Naive B cell (primary cell): Measurements from ENCODE around the gene NPW. TPM values are rescaled to one million over a fixed set of nuclear protein-coding genes. Genes with fewer than 3 reads are reported as not detected.

ENCODE experiments used
- ATAC-seq, 2 donors: fragments of 150-1000 bp; cut with Tn5 transposase; 2 replicates each; pipeline ENCODE4 v1.10.0; 2021; ENCODE audit warnings: low read depth in 2 of 2, mild to moderate bottlenecking in 2 of 2, moderate library complexity in 2 of 2
- DNase-seq: peaks from one replicate; pipeline ENCODE4 v3.0.0; 2022
- H3K27ac Mint-ChIP-seq, 6 donors: one replicate each; pipeline ENCODE4 v1.8.0; 2020 to 2022; ENCODE audit warnings: mild to moderate bottlenecking in 6 of 6, mixed read lengths in 6 of 6, moderate library complexity in 5 of 6, inconsistent platforms in 2 of 6
- H3K27me3 Mint-ChIP-seq, 3 donors: one replicate each; pipeline ENCODE4 v1.8.0; 2021 to 2022; ENCODE audit warnings: mixed read lengths in 3 of 3, mild to moderate bottlenecking in 1 of 3
- H3K36me3 Mint-ChIP-seq, 2 donors: one replicate each; pipeline ENCODE4 v1.8.0; 2020 to 2022; ENCODE audit warnings: mixed read lengths in 2 of 2, inconsistent platforms in 1 of 2, mild to moderate bottlenecking in 1 of 2
- H3K4me1 Mint-ChIP-seq, 3 donors: one replicate each; pipeline ENCODE4 v1.8.0; 2020 to 2022; ENCODE audit warnings: mixed read lengths in 3 of 3, inconsistent platforms in 1 of 3, mild to moderate bottlenecking in 1 of 3, moderate library complexity in 1 of 3
- H3K4me3 Mint-ChIP-seq, 8 donors: one replicate each; pipeline ENCODE4 v1.8.0; 2020 to 2022; ENCODE audit warnings: mild to moderate bottlenecking in 8 of 8, mixed read lengths in 8 of 8, moderate library complexity in 8 of 8, inconsistent platforms in 2 of 8
- H3K9me3 Mint-ChIP-seq, 7 donors: one replicate each; pipeline ENCODE4 v1.8.0; 2020 to 2022; ENCODE audit warnings: mixed read lengths in 7 of 7, mild to moderate bottlenecking in 5 of 7, inconsistent platforms in 2 of 7, moderate library complexity in 1 of 7
- polyA plus RNA-seq, 6 donors: library from polyadenylated mRNA; unstranded; fragments of 300-500 nt; fragmentation: Illumina TruSeq; gene quantifications; one replicate each; pipeline ENCODE4 v1.2.3, GENCODE V29; 2021; ENCODE audit warnings: low read depth in 6 of 6

The NPW gene
- polyA plus RNA-seq, 6 donors from 2014 or later: not detected

GRCh38 chr16:1999866-2000514, 19.6 kb upstream of the NPW start:
- no peaks in the 10 kb centered on the region for H3K27me3 Mint-ChIP-seq
- no peaks in the 10 kb centered on the region for H3K36me3 Mint-ChIP-seq
- ATAC-seq: no peak
- H3K9me3 Mint-ChIP-seq: no peaks in the 10 kb centered on the region
- no peak overlapping the region for H3K4me3 Mint-ChIP-seq
- peaks cover 0 to 11% (median 0%) of the 10 kb centered on the region in 3 donors for H3K4me1 Mint-ChIP-seq
- H3K27ac Mint-ChIP-seq: no peak overlapping the region
- DNase-seq: no peak

DNA sequence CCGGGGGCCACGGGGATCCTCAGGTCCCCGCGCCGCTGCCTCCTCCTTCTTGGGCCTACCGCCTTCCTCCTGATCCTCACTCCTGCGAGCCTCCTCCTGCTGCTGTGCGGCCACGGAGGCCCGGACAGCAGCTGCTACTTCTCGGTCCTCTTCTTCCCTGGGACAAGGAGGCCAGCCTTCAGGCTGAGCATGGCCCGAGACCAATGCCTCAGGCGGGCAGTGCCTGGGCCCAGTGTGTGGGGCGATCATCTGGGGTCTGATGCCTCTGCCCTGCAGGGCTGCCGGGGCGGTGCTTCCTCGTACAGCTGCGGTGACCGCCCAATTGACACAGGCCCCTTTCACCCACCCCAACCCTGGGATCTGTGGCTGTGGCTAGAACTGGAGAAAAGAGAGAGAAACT, 18.6 kb upstream of the NPW start:
- H3K36me3 Mint-ChIP-seq: no peaks in the 10 kb centered on the region
- no peak for ATAC-seq
- H3K4me1 Mint-ChIP-seq: peaks cover 6 to 22% (median 6%) of the 10 kb centered on the region in 3 donors
- no peak for DNase-seq
- H3K27me3 Mint-ChIP-seq: no peaks in the 10 kb centered on the region
- H3K4me3 Mint-ChIP-seq: no peak overlapping the region
- H3K27ac Mint-ChIP-seq: no peak overlapping the region
- H3K9me3 Mint-ChIP-seq: no peaks in the 10 kb centered on the region

DNA sequence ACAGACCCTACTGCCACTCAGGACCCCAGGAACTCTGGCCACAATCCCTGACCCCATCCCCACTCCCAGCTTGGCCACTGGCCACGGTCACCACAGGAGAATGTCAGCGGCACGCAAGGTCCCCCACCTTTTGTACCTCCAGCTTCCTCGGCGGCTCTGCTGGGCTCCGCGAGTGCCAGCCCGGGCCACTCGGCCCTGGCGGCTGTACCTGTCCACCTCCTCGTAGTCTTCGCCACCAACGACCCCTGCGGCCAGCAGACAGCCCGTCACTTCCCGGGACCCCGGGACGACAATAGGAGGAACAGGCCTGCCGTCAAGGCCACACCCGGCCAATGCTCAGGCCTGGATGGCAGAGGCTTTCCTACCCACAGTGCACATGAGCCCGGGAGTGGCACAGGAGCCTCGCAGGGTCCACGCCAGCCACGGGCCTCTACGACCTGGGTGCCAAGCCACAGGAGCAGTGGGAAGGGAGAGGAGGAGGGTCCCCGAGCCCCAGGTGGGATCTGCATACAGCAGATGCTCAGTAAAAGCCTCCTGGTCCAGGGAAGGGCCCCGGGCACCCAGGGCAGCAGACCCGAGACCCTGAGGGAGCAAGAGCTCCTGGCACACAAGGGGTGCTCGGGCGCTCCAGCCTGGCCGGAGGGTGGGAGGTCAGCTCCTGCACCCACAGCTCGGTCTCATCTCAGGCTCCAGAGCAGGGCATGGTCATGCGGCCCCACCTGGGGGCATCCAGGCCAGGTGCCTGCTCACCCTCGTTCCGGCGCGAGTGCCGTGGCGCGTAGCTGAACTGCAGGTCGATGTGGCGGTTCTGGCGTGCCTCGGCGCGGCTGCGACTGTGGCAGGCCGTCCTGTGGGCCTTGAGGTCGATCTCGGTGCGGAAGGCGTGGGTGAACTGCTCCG, 17.9 kb upstream of the NPW start:
- H3K27me3 Mint-ChIP-seq: no peaks in the 10 kb centered on the region
- ATAC-seq (no peak), DNase-seq (no peak)
- no peak overlapping the region for H3K27ac Mint-ChIP-seq
- H3K4me1 Mint-ChIP-seq: peaks cover 11 to 28% (median 13%) of the 10 kb centered on the region in 3 donors
- H3K9me3 Mint-ChIP-seq: no peaks in the 10 kb centered on the region
- H3K36me3 Mint-ChIP-seq: no peaks in the 10 kb centered on the region
- H3K4me3 Mint-ChIP-seq: no peak overlapping the region

DNA sequence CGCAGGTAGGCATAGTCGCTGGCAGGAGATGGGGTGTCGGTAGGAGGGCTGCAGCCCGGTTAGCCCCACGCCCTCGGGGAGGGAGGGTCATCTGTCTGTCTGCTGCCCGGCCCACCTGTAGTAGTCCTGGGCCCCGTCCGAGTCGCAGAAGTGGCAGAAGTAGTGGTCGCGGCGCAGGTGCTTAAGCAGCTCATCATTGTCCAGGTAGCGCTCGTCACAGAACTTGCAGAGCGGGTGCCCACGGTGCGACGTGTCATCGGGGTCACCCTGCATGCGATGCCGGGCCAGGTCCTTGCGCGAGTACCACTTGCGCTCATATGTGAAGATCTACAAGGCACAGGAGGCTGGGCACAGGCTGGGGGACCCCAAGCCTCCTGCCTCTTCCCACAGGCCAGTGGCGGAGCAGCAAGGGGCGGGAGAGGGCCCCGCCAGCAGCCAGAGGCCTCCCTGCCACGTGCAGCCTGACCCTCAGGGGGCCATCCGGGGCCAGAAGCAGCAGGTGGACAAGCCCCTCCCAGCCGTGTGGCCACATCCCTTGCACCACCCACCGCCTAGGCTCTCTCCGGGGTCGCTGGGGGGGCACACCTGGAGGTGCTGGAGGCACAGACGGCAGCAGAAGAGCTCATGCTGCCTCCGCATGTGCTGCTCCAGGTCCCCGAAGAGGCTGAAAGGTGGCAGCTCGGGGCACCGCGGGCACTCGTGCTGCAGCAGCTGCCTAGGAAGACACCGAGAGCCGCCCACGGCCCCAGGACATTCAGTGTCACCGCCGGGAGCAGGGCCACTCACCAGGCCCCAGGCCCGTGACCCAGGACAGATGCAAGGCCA, 17.0 kb upstream of the NPW start:
- Mint-ChIP-seq H3K36me3 (no peaks in the 10 kb centered on the region), H3K9me3 (no peaks in the 10 kb centered on the region), H3K4me3 (no peak overlapping the region), H3K27ac (no peak overlapping the region), H3K4me1 (peaks cover 19 to 37% (median 21%) of the 10 kb centered on the region in 3 donors), H3K27me3 (no peaks in the 10 kb centered on the region)
- DNase-seq (no peak), ATAC-seq (no peak)

DNA sequence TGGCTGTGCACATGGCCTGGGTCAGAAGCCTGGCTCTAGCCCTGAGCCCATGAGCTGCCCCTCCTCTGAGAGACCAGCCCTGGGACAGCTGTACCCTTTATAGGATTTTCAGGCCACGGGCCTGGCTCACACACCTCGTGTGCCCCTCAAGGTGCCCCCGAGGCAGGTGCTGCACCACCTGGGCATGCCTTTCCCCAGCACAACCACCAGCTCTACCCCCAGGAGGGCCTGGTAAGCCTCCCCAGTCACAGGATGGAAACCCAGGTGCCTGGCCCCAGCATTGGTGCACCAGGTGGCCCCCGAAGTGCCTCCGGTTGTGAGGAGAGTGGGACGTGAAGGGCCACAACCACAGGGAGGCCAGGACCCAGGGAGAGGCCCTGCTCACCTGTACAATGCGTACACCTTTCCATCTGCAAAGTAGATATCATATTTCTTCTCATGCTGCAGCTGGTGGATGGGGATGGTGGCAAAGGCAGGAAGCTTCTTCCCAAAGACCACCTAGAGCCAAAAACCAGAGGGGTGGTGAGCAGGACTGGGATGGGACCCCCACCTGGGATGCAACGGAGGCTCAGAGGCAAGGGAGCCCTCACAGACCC, 16.3 kb upstream of the NPW start:
- H3K4me1 Mint-ChIP-seq: peaks cover 26 to 45% (median 28%) of the 10 kb centered on the region in 3 donors
- H3K27me3 Mint-ChIP-seq: no peaks in the 10 kb centered on the region
- no peak overlapping the region for H3K4me3 Mint-ChIP-seq
- no peaks in the 10 kb centered on the region for H3K36me3 Mint-ChIP-seq
- no peaks in the 10 kb centered on the region for H3K9me3 Mint-ChIP-seq
- no peak overlapping the region for H3K27ac Mint-ChIP-seq
- ATAC-seq (no peak), DNase-seq (no peak)

DNA sequence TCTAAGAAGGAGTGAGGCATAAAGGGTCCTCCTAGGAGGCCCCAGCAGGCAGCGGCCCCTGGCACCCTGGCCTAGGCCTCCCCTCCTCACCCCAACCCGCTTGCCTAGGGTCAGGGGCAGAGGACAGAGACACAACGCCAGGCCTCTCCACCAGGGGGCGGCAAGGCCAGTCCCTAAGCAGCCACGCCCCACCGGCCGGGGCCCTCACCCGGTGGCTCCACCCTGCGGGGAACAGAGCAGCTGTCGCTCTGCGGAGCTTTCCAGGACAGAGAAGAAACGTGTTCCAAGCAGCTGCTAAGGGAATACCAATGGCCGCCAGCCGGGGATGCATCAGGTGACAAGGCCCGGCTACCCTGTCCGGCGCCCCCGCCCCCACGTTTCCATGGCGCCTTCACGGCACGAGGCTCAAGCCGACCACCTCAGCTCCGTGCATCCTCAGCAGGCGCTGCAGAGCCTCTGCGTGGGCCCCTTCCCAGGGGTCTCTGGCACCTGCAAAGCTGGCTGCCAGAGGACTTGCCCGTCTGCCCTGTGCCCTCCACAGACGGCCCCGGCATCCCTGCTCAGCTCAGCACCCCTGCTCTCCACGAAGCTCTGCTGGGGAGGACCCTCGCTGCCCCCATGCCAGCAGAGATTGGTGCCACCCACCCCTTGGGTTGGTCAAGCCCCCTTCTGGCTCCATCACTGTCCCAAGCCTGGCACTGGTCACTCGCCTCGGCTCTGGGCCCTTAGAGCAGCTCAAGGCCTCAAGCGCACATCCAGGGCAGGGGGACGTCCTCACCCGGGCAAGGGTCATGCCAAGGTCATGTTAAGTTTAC, 15.6 kb upstream of the NPW start:
- H3K4me1 Mint-ChIP-seq: peaks cover 33 to 51% (median 34%) of the 10 kb centered on the region in 3 donors
- H3K36me3 Mint-ChIP-seq: no peaks in the 10 kb centered on the region
- peak; percentile 95 to 99 for ATAC-seq
- H3K4me3 Mint-ChIP-seq: peak overlapping the region in 1 of 8 donors; percentile 21
- no peaks in the 10 kb centered on the region for H3K9me3 Mint-ChIP-seq
- no peaks in the 10 kb centered on the region for H3K27me3 Mint-ChIP-seq
- peak overlapping the region in 1 of 6 donors; percentile 47 for H3K27ac Mint-ChIP-seq
- DNase-seq: peak; percentile 84

- Mint-ChIP-seq H3K36me3 (no peaks in the 10 kb centered on the region), H3K9me3 (no peaks in the 10 kb centered on the region), H3K4me1 (peaks cover 33 to 53% (median 34%) of the 10 kb centered on the region in 3 donors), H3K4me3 (peak overlapping the region in 1 of 8 donors; percentile 74), H3K27me3 (no peaks in the 10 kb centered on the region), H3K27ac (peak overlapping the region in 1 of 6 donors; percentile 38)
- ATAC-seq: no peak
- DNase-seq: no peak
Observed at GRCh38 chr16:2004795-2005517, 14.6 kb upstream of the NPW start.

- Mint-ChIP-seq H3K36me3 (no peaks in the 10 kb centered on the region), H3K9me3 (no peaks in the 10 kb centered on the region), H3K27ac (peak overlapping the region in 1 of 6 donors; percentile 29), H3K4me1 (peaks cover 38 to 58% (median 38%) of the 10 kb centered on the region in 3 donors), H3K27me3 (no peaks in the 10 kb centered on the region), H3K4me3 (peak overlapping the region in 3 of 8 donors; percentile 42 to 74 (median 50))
- ATAC-seq (no peak), DNase-seq (no peak)
Observed at GRCh38 chr16:2005646-2006045, 13.9 kb upstream of the NPW start.

GRCh38 chr16:2006317-2006716, 13.3 kb upstream of the NPW start:
- no peaks in the 10 kb centered on the region for H3K36me3 Mint-ChIP-seq
- H3K4me1 Mint-ChIP-seq: peaks cover 38 to 58% (median 38%) of the 10 kb centered on the region in 3 donors
- no peaks in the 10 kb centered on the region for H3K27me3 Mint-ChIP-seq
- peak overlapping the region in 2 of 6 donors; percentile 71 to 81 for H3K27ac Mint-ChIP-seq
- DNase-seq (no peak), ATAC-seq (no peak)
- no peaks in the 10 kb centered on the region for H3K9me3 Mint-ChIP-seq
- H3K4me3 Mint-ChIP-seq: peak overlapping the region in 5 of 8 donors; percentile 22 to 74 (median 51)

GRCh38 chr16:2007081-2007836, 12.3 kb upstream of the NPW start:
- no peak for ATAC-seq
- H3K27me3 Mint-ChIP-seq: no peaks in the 10 kb centered on the region
- DNase-seq: no peak
- H3K4me1 Mint-ChIP-seq: peaks cover 38 to 58% (median 38%) of the 10 kb centered on the region in 3 donors
- no peaks in the 10 kb centered on the region for H3K36me3 Mint-ChIP-seq
- no peaks in the 10 kb centered on the region for H3K9me3 Mint-ChIP-seq
- H3K4me3 Mint-ChIP-seq: peak overlapping the region; percentile 72 to 89 (median 79)
- peak overlapping the region in 1 of 6 donors; percentile 60 for H3K27ac Mint-ChIP-seq

- H3K27me3 Mint-ChIP-seq: no peaks in the 10 kb centered on the region
- H3K4me1 Mint-ChIP-seq: peaks cover 38 to 58% (median 38%) of the 10 kb centered on the region in 3 donors
Observed at GRCh38 chr16:2008009-2008526, 11.5 kb upstream of the NPW start.

More at GRCh38 chr16:2008009-2008526, 11.5 kb upstream of the NPW start:
- ATAC-seq: no peak
- peak overlapping the region; percentile 72 to 93 (median 82) for H3K4me3 Mint-ChIP-seq
- no peak for DNase-seq
- no peaks in the 10 kb centered on the region for H3K36me3 Mint-ChIP-seq
- H3K9me3 Mint-ChIP-seq: no peaks in the 10 kb centered on the region
- peak overlapping the region in 4 of 6 donors; percentile 5 to 60 (median 10) for H3K27ac Mint-ChIP-seq
